Measurements from ENCODE around the gene SLC12A8.
"Not testable (repeated sequence)": the region's sequence is repeated elsewhere in the genome, so short reads cannot be mapped to it uniquely, and the experiment has no call there.

The SLC12A8 gene

DNA sequence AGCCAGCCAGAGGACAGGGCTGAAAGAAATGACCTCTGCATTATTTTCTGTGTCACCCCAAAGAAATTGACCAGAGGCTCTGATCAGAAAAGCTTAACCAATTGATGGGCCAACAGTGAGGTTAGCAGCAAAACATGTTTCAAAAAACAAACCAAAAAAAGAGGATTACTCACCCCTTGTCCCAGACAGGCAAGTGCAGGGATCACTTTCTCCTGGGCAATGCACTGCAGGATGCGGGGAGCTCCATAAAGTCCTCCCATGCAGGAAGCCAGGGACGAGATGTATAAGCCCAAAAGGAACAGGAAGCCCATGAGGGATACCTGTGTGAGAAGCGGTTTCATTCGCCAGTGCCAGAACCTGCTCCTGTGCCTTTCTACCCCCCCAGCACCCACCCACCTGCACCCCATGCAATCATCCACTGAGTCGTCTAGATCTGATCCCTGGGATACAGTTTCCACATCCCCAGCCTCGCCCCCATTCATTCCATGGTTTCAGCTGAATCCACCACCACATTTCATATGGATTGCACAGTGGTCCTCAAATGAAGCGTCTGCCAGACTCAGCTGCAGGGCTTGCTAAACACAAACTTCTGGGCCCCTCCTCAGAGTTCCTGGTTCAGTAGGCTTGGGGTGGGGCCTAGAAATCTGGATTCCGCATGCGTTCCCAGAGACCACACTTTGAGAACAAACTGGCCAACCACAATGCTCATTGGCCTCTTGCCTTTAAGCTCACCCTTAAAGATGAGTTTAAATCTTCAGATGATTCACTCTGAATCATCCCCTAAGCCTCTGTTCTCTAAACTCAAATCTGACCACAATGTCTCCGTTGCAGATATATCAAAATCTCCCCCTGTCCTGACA lies 102.3 kb downstream of the SLC12A8 start:
- no peak for DNase-seq (ENCODE audit: low read depth in 2 of 2)

DNA sequence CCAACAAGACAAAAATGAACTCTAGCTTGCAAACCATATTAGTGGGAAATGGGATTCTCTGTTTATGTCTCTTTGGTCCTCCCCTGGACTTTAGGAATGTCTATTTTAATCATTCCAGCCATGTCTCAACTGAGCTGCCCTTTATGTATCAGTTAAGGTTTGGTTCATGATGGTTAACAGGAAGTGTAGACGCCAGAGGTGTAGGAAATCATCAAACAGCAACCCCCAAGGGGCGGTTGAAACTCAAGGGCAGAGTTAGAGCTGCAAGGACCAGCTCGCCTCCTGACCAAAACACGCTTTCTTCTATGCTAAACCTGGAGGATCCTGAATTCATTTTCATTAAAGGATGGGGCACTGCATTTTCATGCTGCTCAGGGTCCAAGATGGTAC lies 103.0 kb downstream of the SLC12A8 start:
- DNase-seq (ENCODE audit: low read depth in 2 of 2) = no peak

DNA sequence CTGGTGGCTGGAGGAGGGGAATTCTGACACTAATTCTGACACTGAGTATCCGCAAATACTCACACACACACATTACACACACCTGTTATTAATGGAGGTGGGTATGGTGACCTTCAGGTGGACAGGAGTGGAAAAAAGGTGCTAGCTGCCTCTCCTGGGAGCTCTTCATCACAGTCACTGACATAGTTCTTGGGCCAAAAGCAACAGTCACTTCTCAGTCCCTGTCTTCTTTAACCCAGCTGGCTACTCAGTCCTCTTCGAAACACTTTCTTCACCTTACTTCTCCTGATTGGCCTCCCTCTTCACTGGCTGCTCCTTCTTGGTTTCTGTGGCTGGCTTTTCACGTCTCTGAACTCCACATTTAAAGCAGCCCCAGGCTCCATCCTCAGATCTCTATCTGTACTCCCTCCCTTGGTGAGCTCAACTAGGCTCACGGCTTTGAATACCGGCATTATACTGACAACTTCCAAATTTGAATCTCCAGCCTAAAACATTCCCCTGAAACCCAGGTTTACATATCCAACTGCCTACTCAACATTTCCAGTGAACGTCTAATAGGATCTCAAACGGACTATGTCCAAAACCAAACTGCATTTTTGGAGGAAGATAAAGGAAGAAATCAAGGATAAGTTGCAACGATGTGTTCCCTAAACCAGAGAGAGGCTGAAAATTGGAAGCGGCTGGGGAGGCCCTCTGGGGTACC lies 103.6 kb downstream of the SLC12A8 start:
- DNase-seq (ENCODE audit: low read depth in 2 of 2) = no peak

DNA sequence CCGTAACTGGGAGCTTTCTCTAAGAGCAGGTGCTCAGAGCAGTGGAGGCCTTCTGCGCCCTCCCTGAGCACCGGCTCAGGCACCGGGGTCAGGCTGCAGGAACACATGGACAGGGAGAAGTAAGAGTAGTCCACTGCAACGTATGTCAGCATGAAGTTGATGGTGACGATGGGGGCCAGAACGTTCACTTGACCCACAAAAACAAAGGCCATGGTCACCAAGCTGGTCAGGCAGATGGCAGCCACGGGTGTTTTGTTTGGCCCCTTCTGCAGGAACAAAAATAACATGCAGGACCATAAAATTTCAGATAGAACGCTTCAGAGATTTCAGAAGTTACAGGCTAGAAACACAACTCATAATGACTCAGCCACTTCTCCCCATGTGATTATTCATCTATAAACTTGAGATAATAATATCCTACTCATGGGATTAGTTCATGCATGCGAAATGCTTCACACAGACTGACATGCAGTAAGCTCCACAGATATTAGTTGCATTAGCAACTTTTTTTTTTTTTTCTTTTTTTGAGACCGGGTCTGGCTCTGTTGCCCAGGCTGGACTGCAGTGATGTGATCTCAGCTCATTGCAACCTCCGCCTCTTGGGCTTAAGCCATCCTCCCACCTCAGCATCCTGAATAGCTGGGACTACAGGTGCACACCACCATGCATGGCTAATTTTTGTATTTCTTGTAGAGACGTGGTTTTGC lies 104.5 kb downstream of the SLC12A8 start:
- no peak for DNase-seq (ENCODE audit: low read depth in 2 of 2)

DNA sequence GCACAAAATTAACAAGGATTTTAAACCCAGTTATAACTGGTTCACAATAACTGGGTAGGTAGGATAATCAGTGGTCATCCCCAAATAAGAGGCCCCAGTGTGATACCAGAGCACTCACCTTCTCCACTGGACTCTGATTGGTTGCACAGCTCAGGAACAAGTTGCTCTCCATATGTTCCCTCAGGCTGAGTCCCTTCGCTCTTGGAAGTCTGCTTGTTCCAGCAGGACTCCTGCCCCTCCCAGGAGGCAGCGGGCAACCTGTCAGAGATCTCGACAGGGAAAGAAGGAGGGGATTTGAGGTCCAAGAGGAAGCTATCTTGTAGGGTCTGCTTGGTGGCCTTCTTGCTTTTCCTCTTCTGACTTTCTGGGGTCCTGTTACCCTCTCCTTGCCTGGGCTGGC lies 105.2 kb downstream of the SLC12A8 start:
- DNase-seq (ENCODE audit: low read depth in 2 of 2) = no peak

DNA sequence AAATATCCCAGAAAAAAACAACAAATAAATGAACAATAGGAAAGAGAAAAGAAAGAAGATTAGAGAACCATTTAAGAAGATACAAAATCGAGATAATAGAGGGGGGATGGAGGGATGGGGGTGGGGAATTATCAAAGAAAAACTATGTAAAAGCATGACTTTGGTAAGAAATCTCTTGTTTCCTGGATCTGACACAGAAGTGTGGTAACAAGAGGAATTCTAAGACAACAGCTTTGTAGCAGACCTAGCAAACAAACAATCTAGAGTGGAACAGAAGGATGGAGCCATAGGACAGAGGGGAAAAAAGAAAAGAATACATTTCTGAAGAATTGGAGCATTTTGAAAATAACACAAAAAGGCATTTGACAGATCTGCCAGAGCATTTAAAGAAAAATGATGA lies 107.4 kb downstream of the SLC12A8 start:
- DNase-seq (ENCODE audit: low read depth in 2 of 2) = no peak

DNA sequence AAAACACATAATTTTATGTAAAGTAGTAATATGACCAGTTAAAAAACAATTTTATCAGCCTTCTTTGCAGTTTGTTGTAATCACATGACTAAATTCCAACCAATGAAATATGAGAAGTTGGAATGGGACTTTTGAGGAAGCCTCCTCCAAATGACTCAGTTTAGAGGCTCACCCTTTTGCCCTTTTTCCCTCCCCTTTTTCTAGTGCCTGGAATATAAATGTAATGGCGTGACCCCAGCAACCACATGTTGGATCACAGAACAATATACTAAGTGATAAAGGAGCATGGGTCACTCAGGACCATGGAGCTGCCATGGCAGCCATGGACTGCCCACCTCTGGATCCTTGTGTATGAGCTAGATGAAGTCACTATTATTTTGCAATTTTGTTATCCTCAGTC lies 107.9 kb downstream of the SLC12A8 start:
- no peak for DNase-seq (ENCODE audit: low read depth in 2 of 2)

DNA sequence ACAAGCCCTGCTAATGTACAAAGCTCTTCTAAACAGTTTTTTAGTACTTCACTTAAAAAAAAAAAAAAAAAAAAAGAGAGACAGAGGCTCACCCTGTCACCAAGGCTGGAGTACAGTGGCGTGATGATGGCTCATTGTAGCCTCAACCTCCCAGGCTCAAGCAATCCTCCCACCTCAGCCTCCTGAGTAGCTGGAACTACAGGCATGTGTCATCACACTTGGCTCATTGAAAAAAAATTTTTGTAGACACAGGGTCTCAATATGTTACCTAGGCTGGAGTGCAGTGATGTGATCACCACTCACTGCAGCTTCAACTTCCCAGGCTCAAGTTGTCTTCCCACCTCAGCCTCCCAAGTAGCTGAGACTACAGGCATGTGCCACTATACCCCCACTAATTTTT lies 109.1 kb downstream of the SLC12A8 start:
- DNase-seq (ENCODE audit: low read depth in 2 of 2) = no peak

DNA sequence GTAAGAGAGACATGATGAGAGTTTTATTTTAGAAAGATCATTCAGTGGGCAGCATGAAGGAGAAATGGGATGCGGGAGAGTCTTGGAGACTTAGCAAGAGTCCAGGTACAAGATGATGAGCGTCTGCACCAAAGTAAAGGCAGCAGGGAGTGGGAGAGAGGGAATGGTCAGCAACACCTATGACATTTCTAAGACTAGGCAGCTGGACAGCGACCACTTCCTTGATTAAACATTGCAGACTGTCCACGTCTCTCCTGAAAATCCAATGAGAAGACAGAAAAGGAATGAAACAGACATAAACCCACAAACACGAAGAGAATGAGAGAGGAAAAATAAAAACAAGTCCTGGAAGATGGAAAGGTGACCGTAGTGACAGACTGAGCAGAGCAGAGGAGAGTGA lies 110.1 kb downstream of the SLC12A8 start:
- no peak for DNase-seq (ENCODE audit: low read depth in 2 of 2)

DNA sequence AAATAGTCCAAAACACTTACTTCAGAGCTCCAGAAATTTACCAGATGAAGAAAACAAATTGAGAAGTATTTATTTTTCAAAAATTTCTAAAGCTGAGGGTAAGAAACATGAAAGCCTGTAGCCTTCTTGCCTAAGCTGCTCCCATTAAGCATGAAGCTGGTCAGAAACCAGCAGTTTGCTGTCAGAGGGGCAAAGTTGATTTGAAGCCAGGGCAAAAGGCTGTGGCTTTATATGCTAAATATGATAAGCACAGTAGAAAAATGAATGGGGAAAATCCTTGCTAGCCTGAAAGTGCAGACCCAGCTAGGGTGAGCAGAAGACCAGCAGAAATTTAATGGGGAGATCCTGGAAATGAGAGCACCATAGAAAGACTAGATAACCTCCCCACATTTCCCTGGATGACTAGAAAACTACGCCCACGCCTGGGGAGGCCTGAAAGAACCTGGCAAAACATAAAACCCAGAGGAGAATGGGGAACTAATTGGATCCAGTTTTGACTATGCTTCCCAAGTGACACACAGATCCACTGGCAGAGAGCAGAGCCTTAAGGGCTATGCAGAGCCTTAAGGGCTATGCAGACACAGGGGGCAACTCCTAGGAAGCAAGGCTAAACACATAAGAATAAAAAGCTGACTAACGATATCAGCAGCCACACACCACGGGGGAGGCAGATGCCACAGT lies 113.8 kb downstream of the SLC12A8 start:
- DNase-seq (ENCODE audit: low read depth in 2 of 2) = no peak

DNA sequence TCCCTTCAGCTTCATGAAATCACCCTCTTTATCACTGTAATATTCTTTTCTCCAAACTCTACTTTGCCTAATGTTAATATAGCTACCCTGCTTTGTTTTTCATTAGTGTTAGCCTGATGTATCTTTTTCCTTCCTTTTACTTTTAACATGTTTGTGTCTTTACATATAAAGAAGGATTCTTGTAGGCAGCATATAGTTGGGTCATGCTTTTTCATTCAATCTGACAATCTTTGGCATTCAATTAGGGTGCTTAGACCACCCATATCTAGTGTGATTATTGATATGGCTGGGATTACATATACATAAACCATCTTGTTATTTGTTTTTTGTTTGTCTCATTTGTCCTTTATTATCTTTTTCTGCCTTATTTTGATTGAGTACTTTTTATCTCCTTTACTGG lies 121.9 kb downstream of the SLC12A8 start:
- no peak for DNase-seq (ENCODE audit: low read depth in 2 of 2)

DNA sequence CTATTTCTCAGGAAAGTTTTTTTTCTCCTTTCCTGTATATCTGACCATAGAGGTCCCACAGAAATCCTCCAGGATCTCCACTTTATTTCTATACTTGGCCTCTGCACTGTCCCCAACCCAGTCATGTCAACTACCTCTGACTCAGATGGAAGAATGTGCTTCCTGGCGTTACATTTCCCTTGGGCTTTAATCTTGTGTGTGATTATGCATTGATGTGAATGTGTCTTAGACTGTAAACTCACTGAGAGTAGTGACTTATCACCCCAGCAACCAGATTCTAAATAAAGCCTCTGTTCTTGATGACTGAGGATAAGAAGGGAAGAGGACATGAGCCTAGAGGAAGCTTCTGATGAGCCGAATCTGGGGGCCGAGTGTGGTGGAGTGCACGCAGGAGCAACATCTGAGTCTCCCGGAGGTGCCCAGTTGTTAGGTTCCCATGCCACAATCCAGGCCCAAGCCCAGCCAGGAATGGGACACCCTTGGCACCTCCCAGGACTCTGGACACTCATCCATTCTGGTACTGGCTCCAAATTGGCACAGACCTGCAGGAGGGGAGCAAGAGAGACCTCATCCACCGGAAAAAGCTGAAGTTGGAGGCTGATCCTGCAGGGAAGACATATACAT lies 124.7 kb downstream of the SLC12A8 start:
- DNase-seq (ENCODE audit: low read depth in 2 of 2) = no peak

DNA sequence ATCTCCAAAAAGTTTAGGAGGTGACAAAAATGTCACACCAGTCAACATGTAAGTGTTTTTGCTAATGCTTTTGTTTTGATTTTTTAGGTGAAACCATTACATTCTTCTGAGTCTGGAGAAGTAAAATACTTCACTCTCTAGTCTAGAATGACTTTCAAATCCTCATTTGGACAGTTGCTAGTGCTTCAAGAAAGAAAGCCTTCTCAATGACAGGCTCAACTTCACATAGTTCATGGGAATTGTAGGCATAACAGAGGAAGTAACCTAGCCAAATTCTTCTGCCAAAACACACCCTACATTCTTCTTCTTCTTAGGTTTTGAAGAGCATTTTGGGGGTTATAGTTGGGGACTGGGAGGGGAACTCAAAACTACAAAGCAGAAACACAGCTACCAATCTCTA lies 127.4 kb downstream of the SLC12A8 start:
- no peak for DNase-seq (ENCODE audit: low read depth in 2 of 2)

DNA sequence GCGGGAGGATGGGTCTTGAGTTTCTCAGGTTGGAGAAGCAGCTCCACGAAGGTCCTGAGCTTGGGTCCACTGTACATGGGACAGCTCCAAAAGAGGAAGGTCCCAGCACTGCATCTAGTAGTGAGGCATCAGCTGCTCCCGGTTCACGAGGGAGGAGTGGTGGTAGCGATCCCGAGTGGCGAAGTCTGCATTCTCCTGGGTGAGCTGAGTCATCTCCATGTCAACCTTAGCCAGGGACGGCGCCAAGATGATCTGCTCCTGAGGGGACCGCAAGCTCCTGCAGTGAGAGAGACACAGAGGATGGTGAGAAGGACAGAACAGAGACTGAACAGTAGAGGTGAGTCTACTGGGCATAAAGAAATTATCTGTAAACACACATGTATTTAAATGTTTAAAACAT lies 128.8 kb downstream of the SLC12A8 start:
- DNase-seq (ENCODE audit: low read depth in 2 of 2) = no peak

DNA sequence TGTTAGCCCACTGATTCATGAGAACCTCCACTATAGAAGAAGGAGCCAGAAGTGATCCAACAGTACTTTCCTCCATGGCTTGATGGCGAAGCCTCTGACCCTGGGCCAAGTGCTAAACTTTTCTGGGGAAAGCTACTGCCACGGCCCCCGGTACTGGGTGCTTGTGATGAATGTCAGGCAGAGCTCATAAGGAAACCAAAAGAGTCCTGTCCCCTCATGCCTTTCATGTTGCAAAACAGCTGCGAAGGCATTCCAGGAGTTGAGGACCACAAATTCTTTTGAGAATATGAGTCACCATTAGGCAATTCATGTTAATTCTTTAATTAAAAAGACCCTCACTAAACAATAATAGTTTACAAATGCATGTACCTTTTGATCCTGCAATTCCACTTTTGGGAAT lies 130.2 kb downstream of the SLC12A8 start:
- DNase-seq (ENCODE audit: low read depth in 2 of 2) = not testable (repeated sequence)

DNA sequence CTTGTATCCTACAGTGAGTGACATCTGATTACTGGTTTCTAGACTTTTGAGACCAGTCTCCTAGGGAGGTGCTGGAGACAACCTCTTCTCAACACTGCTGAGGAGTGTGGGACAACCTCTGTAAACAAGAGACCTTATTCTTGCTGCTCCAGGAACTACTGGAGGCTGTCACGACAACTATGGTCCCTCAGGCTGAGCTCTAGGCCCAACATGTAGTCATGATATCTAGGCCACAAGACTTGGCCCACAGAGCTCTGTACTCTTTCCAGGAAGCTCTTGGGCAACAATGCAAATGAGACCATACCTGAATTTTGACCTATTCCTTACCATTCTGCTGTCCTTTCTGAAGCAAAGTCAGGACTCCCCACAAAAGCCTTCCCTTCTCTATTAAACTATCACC lies 132.5 kb downstream of the SLC12A8 start:
- no peak for DNase-seq (ENCODE audit: low read depth in 2 of 2)

DNA sequence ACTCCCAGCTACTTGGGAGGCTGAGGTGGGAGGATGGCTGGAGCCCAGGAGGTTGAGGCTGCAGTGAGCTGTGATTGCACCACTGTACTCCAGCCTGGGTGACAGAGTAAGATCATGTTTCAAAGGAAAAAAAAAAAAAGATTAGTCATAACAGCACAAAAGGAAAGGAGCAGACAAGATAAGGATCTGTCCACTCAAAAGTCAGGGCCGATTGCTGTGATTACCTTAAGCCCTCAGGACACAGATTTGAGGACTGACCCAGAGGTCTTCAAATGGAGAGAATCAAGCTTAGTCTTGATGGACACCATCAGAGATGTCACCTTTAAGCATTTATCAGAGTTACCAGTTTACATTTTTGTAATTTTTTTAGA lies 132.9 kb downstream of the SLC12A8 start:
- no peak for DNase-seq (ENCODE audit: low read depth in 2 of 2)

DNA sequence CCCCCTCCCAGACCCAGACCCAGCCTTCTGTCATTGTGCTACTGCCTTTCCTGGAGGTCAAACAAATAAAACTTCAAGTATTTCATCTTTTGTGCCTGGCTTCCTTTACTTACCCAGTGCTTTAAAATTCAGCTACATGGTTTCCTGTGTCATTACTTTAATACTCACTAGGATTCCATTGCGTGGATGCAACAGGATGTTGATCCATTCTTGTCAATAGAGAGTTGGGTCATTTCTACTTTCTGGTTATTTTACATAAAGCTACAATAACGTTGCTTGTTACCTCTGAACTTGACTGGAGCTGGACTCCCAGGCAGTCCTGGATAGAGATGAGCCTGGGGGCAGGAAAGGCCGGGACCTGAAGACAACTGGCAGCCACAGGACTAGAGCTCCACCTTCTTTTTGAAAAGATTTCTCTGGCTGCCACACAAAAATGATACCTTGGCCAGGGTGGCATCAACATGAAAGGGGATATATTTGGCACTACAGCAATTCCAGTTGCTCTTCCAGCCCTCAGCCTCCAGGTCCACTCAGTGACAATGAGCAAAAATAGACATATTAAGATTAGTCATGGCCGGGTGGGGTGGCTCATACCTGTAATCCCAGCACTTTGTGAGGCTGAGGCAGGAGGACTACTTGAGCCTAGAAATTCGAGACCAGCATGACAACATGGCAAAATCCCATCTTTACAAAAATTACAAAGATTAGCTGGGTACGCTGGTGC lies 133.4 kb downstream of the SLC12A8 start:
- no peak for DNase-seq (ENCODE audit: low read depth in 2 of 2)

DNA sequence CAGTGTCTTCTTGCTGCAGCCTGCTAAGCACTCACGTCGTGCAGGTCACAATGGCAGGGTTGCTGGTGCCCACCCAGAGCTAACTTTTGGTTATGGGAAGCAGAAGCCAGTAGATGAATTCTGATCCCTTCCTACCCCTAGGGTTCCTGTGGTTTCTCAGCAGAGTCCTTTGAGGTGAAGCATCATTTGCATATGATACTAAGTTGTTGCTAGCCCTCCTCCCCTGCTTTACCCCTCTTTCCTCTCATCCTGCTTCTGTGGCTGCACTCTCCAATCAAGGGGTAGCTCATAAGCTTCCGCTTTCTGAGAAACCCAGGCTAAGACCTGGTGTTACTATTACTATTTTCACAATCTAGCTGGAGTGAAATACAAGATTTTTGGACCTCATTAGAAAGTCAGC lies 134.7 kb downstream of the SLC12A8 start:
- no peak for DNase-seq (ENCODE audit: low read depth in 2 of 2)

DNA sequence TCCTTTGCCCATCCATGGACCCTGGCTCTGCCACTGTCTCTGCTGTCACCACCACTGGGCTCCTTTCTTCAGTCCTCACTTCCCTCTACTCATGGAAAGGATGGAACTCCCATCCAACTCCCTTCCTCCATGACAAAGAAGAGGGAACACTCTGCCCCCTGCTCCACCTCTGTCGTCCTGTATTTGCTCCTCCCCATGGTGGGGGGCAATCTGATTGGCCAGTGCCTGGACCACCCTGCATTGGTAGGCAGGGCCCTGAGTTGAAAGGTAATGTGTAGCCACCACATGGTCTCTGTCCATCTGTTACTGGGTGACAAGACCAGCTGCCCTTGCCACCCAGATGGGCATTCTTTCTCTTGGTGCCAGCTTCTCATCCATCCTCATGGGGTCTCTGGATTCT lies 136.1 kb downstream of the SLC12A8 start:
- DNase-seq (ENCODE audit: low read depth in 2 of 2) = no peak

DNA sequence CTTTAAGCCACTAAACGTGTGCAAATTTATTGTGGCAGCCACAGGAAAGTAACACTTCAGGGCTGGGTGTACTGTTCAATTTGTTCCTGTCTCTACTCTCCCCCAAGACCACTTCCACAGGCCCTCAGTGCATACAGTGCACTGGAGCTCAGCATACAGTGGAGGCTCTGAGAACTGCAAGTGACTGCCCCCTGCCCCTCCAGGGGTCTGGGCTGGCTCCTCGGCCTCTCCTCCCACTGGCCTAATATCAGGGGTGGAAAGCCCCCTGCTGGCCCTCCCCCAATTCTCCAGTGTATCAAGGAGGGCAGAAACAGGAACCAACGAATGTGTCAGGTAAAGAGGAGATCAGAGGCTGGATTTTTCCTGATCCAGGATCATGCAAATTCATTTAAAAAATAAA lies 136.8 kb downstream of the SLC12A8 start:
- DNase-seq (ENCODE audit: low read depth in 2 of 2) = no peak
